ENCODE measurements around the gene CREB3L2.

DNA sequence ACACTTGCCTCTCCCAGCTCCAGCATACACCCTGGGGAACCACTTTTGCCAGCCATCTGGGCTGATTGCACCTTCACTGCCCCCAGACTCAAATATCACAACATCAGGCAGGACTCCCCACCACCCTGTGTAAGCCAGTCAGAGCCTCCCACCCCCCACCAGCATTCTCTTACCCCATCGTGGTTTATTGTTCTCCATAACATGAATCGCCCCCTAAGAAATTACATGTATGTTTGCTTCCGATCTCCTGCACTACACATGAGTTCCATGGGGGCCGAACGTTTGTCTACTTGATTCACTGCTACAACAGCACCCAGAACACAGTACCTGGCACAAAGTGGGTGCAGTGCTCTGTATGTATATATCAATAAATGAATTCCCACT, 39.4 kb downstream of the CREB3L2 start:
- TF ChIP-seq BHLHE40 (IDR thresholded peaks at IDR 0.05; ENCODE audit: borderline replicate concordance), result no peak
- no peak for TF ChIP-seq ARNT (IDR thresholded peaks at IDR 0.05)
- TF ChIP-seq SP1 (IDR thresholded peaks at IDR 0.05), result no peak
- TF ChIP-seq TARDBP (IDR thresholded peaks at IDR 0.05), result no peak
- TF ChIP-seq SUZ12 (IDR thresholded peaks at IDR 0.05), result no peak
- TF ChIP-seq CTBP1 (IDR thresholded peaks at IDR 0.05; ENCODE audit: borderline replicate concordance), result no peak
- TF ChIP-seq FOXM1 (IDR thresholded peaks at IDR 0.05; ENCODE audit: borderline replicate concordance), result no peak
- TF ChIP-seq, protein P1, sequence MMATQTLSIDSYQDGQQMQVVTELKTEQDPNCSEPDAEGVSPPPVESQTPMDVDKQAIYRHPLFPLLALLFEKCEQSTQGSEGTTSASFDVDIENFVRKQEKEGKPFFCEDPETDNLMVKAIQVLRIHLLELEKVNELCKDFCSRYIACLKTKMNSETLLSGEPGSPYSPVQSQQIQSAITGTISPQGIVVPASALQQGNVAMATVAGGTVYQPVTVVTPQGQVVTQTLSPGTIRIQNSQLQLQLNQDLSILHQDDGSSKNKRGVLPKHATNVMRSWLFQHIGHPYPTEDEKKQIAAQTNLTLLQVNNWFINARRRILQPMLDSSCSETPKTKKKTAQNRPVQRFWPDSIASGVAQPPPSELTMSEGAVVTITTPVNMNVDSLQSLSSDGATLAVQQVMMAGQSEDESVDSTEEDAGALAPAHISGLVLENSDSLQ (IDR thresholded peaks at IDR 0.05), result no peak
- no peak for TF ChIP-seq ZNF384 (IDR thresholded peaks at IDR 0.05)
- TF ChIP-seq L3MBTL2 (conservative IDR thresholded peaks at IDR 0.05), result no peak
- no peak for TF ChIP-seq NFRKB (IDR thresholded peaks at IDR 0.05)
- no peak for TF ChIP-seq HDGF (IDR thresholded peaks at IDR 0.05; ENCODE audit: borderline replicate concordance)
- TF ChIP-seq FOXK2 (IDR thresholded peaks at IDR 0.05), result no peak
- no peak for TF ChIP-seq LEF1 (IDR thresholded peaks at IDR 0.05; ENCODE audit: borderline replicate concordance)

Measured in HEK293T (cell line).